ENCODE results near the gene LTN1.

LTN1 gene

GRCh38 chr21:28928578-28929420, 63.9 kb downstream of the LTN1 start:
- DNase-seq: peak; percentile 19 to 49
- TF ChIP-seq GATA1 (IDR thresholded peaks at IDR 0.05; ENCODE audit: low read depth, low read length) (no peak), POLR2A (IDR thresholded peaks at IDR 0.05; ENCODE audit: low read length) (no peak)

GRCh38 chr21:28927130-28927529, 65.5 kb downstream of the LTN1 start:
- peak; percentile 46 to 81 for DNase-seq
- no peak for TF ChIP-seq POLR2A (IDR thresholded peaks at IDR 0.05; ENCODE audit: low read length)
- no peak for TF ChIP-seq GATA1 (IDR thresholded peaks at IDR 0.05; ENCODE audit: low read depth, low read length)

- peak; percentile 12 to 33 for DNase-seq
- TF ChIP-seq POLR2A (IDR thresholded peaks at IDR 0.05; ENCODE audit: low read length): no peak
- no peak for TF ChIP-seq GATA1 (IDR thresholded peaks at IDR 0.05; ENCODE audit: low read depth, low read length)
Observed at GRCh38 chr21:28923439-28923975, 69.2 kb downstream of the LTN1 start.

- no peak for DNase-seq
- TF ChIP-seq GATA1 (IDR thresholded peaks at IDR 0.05; ENCODE audit: low read depth, low read length) (no peak), POLR2A (IDR thresholded peaks at IDR 0.05; ENCODE audit: low read length) (no peak)
Observed at GRCh38 chr21:28922368-28922767, 70.3 kb downstream of the LTN1 start.

- DNase-seq: no peak
- no peak for TF ChIP-seq POLR2A (IDR thresholded peaks at IDR 0.05; ENCODE audit: low read length)
- no peak for TF ChIP-seq GATA1 (IDR thresholded peaks at IDR 0.05; ENCODE audit: low read depth, low read length)
Observed at GRCh38 chr21:28916150-28916893, 76.4 kb downstream of the LTN1 start.

- TF ChIP-seq GATA1 (IDR thresholded peaks at IDR 0.05; ENCODE audit: low read depth, low read length) (no peak), POLR2A (IDR thresholded peaks at IDR 0.05; ENCODE audit: low read length) (no peak)
- DNase-seq: no peak
Observed at GRCh38 chr21:28913071-28913470, 79.6 kb downstream of the LTN1 start.

GRCh38 chr21:28910280-28910887, 82.3 kb downstream of the LTN1 start:
- DNase-seq: no peak
- no peak for TF ChIP-seq GATA1 (IDR thresholded peaks at IDR 0.05; ENCODE audit: low read depth, low read length)
- no peak for TF ChIP-seq POLR2A (IDR thresholded peaks at IDR 0.05; ENCODE audit: low read length)

GRCh38 chr21:28908351-28908750, 84.3 kb downstream of the LTN1 start:
- no peak for DNase-seq
- no peak for TF ChIP-seq POLR2A (IDR thresholded peaks at IDR 0.05; ENCODE audit: low read length)
- no peak for TF ChIP-seq GATA1 (IDR thresholded peaks at IDR 0.05; ENCODE audit: low read depth, low read length)

- DNase-seq: no peak
- TF ChIP-seq GATA1 (IDR thresholded peaks at IDR 0.05; ENCODE audit: low read depth, low read length): no peak
- no peak for TF ChIP-seq POLR2A (IDR thresholded peaks at IDR 0.05; ENCODE audit: low read length)
Observed at GRCh38 chr21:28906841-28907240, 85.8 kb downstream of the LTN1 start.

- TF ChIP-seq GATA1 (IDR thresholded peaks at IDR 0.05; ENCODE audit: low read depth, low read length): no peak
- no peak for TF ChIP-seq POLR2A (IDR thresholded peaks at IDR 0.05; ENCODE audit: low read length)
- DNase-seq: no peak
Observed at GRCh38 chr21:28906236-28906635, 86.4 kb downstream of the LTN1 start.

- DNase-seq: no peak
- no peak for TF ChIP-seq POLR2A (IDR thresholded peaks at IDR 0.05; ENCODE audit: low read length)
Observed at GRCh38 chr21:28904961-28905435, 87.7 kb downstream of the LTN1 start.

- TF ChIP-seq POLR2A (IDR thresholded peaks at IDR 0.05; ENCODE audit: low read length) (no peak), GATA1 (IDR thresholded peaks at IDR 0.05; ENCODE audit: low read depth, low read length) (no peak)
- DNase-seq: no peak
Observed at GRCh38 chr21:28903448-28903847, 89.2 kb downstream of the LTN1 start.

- no peak for TF ChIP-seq POLR2A (IDR thresholded peaks at IDR 0.05; ENCODE audit: low read length)
- no peak for DNase-seq
Observed at GRCh38 chr21:28900481-28900880, 92.2 kb downstream of the LTN1 start.

- DNase-seq: peak in 1 of 2 experiments; percentile 6
- TF ChIP-seq GATA1 (IDR thresholded peaks at IDR 0.05; ENCODE audit: low read depth, low read length): no peak
- no peak for TF ChIP-seq POLR2A (IDR thresholded peaks at IDR 0.05; ENCODE audit: low read length)
Observed at GRCh38 chr21:28899744-28900143, 92.9 kb downstream of the LTN1 start.
